GDM1 (cell line): ENCODE data around the gene HNRNPM.

Source experiments
- DNase-seq: peaks from one replicate; lab custom pipeline; 2025; lab: John Stamatoyannopoulos, UW

HNRNPM gene

DNA sequence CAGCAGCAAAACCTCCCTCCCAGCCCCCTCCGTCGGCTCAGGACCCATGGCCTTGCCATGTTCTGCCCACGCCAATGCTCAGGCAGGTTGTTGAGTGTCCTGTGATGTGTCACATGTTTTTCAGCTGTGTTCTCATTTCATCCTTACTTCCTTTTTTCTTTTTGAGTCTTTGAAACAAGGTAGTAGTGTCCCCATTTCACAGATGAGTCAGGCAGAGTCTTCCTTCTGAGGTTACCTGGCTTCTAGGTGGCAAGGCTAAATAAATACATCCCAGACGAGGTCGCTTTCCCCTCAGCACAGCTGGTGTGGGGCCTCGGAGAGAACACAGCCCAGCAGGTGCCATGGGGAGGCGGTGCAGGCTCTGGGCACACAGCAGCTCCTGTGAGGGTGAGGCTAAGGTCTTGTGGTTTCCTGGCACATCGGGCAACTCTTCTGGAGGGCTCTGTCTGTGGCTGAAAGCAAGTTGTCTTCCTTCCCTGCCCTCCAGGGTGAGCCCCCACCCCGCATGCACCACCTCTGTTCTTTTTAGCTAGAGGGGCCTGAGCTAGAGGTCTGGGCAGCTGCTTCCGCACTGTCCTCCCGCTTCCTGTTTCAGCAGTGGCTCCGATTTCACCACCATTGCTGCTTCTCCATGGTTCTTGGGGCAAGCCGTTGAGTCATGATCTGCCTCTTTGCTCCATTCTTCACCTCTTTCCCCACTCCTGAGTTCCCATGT lies 42.5 kb downstream of the HNRNPM start:
- peak; percentile 94 for DNase-seq

DNA sequence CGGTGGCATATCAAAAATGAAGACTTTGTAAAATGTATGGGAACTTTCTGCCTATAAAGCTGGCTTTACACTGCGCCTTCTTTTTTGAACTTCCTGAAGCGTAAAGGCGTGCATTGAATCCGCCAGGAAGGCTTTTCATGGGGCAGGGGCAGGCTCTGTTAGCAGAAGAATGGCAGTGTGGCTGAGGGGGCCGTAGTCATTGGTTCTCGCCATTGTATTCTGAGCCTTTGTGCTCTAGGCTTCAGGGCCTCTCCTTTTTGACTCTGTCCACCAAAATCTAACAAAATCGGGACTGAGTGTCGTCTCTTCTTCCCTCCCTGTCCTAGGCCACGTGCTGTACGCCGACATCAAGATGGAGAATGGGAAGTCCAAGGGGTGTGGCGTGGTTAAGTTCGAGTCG lies 43.6 kb downstream of the HNRNPM start:
- no peak for DNase-seq

DNA sequence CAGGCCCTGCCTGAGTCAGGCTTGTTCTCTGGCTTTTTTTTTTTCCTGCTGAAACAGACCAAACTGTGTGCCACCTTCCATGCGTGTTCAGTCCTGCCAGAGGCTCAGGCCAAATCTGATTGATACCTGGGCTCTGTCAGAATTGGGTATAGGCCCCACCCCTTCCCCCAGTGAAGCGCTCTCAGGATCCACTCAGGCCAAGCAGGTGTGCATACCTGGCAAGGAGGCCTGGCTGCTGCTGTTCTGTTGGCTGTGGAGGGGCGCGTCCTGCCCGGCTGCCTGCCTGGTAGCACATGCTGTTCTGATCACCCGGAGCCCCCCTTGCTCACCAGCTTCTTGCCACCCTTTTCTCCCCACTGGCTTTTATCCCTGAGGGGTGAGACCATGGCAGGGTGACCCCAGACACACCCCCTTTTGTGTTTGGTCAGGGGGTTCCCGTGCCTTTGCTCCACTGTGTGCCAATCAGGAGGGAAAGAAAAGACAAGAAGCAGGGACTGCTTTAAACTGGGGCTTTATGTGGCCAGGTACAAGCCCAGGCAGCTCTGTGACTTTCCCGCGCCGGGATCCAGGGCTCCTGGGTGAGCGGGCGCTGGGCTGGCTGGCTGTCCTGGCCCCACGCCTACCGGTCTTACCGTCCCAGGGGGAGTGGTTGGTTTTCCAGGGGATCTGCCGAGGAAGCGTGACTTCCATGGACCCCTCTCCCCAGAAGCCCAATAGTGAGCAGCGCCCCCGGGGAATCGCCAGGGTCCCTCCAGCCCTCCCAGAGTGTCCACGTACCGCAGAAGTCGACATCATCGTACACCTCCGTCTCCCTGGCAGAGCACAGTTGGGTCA lies 45.0 kb downstream of the HNRNPM start:
- no peak for DNase-seq

DNA sequence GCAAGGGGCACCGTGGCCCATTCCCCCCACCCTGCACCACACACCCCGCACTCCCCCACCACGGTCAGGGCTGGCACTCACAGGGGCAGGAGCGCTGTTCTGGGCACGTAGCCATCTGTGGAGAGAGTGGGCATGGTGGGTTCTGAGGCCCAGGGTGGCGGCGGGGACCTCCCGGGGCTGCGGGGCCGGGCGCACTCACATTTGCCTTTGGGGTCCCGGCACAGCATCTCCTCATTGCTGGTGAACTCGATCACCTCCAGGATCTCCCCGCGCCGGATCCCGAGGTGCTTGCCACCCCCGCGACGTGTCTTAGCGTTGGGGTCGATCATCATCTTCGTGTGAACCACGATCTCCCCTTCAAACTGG lies 45.6 kb downstream of the HNRNPM start:
- no peak for DNase-seq

DNA sequence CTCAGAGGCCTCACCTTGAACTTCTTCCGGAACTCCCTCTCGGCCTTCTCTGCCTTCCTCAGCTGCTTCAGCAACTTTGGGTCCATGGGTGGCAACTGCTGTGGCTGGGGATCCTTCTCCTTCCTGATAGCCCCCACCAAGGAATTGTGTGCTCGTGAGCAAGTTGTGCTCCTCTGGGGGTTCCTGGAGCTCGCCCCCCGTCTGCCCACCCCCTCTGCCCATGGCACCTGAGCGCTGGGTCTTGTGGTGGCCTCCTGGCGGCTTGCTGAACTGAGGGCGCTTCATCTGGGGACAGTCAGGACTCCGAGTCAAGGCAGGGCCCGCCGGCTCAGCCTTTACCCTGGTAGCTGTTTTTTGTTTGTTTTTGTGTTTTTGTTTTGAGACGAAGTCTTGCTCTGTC lies 46.1 kb downstream of the HNRNPM start:
- DNase-seq, result no peak

DNA sequence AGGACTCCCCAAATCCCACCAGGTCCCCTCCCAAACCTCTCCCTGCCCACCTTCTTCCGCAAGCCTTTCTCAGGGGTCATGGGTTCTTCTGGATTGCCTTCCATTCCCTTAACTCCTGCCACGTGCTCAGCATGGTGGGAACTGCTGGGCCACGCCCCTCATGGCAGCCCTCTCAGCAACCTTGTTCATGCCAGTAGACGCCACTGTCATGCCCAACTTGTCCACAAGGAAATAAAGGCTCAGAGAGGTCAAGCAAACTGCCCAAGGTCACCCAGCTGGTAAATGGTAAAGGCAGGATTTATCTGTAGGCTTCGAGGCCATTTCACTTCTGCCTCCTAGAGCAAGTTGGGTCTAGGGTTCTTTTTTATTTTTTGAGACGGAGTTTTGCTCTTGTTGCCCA lies 46.8 kb downstream of the HNRNPM start:
- no peak for DNase-seq

DNA sequence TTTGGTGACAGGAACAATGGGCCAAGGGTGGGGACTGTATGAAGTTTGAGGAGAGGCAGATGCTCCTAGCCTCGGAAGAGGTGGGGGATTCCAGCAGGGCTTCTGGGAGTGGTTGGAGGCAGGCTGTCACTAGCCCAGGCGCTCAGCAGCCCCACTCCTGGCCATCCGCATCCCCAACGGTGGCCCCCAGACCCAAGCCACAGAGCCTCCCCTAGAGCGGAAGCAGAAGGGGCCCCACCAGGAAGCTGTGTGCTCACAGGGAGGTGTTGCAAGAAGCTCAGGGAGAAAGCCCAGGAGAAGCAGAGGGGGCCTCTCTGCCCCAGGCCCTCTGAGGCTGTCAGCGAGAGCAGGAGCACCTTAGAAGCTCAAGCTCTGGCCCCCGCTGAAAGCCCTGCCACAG lies 49.4 kb downstream of the HNRNPM start:
- DNase-seq, result peak; percentile 88

DNA sequence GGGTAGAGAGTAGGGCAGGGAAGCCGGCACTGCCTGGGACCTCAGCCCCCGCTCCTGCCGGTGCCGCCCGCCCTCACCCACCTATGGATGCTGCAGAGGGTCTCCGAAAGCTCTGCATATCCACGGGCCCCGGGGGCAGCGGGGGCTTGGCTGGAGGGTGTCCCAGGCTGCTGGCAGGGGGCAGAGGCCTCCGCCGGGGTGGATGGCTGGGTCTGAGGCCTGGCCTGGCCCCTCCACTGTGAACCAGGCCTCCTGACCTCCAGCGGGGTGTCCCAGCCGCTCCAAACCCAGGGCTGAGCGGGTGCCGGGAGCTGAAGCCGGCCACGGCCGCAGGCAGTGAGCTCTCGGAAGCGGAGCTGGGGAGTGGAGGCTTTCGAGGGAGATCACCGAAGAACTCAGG lies 53.5 kb downstream of the HNRNPM start:
- DNase-seq, result no peak

DNA sequence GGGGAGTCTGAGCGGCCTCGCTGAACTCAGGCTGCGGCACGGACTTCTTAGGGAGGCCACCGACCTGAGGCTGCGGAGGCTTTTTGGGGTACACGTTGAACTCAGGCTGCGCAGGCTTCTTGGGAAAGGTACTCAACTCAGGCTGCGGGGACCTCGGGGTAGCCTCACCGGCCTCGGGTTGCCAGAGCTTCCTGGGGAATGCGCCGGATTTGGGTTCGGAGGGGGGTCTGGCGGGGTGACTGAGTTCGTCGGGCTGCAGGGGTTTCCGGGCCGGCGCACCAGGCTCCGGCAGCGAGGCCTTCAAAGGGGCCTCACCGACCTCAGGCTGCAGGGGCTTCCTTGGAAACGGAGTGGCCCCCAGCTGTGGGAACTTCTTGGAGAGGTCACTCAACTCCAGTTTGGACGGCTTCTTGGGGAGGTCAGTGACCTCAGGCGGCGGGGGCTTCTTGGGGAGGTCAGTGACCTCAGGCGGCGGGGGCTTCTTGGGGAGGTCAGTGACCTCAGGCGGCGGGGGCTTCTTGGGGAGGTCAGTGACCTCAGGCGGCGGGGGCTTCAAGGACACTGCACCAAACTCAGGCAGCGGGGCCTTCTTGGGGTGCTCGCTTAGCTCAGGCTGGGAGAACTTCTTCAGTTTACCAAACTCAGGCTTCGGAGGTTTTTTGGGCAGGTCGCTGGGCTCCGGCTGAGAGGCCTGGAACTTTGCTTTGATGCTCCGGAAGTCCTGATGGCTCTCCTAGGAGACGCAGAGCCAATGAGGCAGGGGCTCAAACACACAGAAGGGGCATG lies 54.5 kb downstream of the HNRNPM start:
- DNase-seq, result no peak

DNA sequence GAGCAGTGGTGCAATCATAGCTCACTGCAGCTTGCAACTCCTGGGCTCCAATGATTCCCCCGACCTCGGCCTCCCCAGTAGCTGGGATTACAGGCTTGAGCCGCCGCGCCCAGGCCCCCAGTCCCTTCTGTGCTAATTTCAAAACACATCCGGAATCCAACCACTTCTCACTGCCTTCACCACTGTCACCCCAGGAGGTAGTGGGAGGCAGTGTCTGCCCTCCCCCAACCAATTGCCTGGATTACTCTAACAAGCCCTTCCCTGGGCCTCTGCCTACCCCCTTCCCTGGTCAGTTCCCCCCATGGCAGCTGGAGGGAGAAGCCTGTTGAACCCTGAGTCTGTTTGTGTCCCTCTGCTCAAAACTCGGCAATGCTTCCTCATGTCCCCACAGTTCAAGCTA lies 55.4 kb downstream of the HNRNPM start:
- peak; percentile 56 for DNase-seq

DNA sequence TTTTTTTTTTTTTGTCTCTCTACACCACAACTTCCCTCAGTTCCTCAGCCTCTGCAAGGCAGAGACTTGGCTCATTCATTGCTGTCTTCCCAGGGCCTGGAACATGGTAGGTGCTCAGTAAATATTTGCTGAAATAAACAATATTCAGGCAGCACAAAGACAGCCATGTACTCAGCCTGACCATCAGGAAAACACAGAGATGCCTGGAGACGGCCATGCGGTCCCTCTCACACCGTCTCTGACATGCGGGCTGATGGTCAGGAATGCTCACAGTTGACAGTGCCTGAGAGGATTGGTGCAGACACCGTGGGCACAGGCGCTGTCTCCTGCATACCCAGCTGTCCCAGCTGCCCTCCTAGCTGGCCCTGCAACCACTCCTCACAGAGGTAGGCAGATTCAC lies 56.7 kb downstream of the HNRNPM start:
- DNase-seq, result no peak

DNA sequence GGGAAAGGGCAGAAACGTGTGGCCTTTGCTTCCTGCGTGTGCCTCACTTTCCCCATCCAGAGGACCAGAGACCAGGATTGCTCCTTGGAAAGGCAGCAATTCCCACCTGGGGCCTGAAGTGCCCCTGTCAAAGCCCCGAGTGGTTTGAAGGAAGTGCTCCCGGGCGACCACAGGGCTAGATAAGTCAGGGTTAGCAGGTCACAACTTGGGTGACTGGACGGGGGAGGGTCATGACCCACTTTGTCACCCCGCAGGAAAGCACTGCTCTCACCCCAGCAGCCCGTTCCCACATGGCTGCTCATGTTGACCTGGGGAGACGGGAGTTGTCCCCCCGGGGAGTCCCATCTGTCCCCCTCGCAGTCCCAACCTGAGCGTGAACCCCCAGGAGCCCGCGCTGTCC lies 57.2 kb downstream of the HNRNPM start:
- DNase-seq, result no peak

DNA sequence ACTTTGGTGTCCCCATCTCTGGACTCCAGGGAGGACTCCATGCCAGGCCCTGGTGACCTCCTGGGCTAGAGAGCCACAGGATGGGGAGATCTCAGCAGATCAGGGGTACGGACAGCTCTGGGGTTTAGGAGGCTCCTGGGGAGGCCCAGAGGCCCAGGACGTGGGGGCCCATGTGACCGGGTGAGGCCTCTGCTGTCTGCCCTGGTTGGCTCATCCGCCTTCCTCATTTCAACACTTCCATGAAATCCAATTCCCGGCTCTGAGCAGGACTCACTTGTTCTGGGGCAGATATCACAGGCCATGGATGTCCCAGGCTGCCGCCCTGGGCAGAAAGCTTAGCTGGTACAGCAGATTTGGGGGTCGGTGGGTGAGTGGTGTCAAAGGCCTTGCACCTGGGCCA lies 58.7 kb downstream of the HNRNPM start:
- no peak for DNase-seq

DNA sequence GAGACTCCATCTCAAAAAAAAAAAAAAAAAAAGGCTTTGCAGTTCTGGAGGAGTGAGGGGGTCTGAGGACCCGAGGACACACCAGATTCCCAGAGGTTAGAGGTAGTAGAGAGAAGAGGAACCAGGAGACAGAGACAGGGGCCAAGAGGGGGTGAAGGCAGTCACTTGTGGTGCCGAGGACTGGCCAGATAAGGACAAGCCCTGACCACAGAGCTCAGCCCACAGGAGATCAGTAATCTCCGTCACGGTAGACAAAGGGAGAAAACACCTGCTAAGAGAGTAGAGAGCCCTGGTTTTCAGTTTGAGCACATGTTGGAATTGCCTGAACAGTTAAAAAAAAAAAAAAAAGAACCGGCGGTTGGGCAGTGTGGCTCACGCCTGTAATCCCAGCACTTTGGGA lies 59.4 kb downstream of the HNRNPM start:
- DNase-seq, result peak; percentile 29

DNA sequence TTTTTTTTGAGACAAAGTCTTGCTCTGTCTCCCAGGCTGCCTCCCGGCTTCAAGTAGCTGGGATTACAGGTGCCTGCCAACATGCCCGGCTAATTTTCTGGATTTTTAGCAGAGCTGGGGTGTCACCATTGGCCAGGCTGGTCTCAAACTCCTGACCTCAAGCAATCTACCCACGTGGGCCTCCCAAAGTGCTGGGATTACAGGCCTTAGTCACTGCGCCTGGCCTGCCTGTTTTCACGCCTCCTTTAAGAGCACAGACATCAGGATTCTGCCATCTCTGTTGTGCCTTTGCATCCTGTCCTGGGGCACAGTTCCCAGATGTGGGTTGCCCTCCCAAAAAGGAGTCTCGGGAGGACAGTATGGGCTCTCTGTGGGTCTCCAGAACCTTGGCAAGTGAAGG lies 60.1 kb downstream of the HNRNPM start:
- no peak for DNase-seq

DNA sequence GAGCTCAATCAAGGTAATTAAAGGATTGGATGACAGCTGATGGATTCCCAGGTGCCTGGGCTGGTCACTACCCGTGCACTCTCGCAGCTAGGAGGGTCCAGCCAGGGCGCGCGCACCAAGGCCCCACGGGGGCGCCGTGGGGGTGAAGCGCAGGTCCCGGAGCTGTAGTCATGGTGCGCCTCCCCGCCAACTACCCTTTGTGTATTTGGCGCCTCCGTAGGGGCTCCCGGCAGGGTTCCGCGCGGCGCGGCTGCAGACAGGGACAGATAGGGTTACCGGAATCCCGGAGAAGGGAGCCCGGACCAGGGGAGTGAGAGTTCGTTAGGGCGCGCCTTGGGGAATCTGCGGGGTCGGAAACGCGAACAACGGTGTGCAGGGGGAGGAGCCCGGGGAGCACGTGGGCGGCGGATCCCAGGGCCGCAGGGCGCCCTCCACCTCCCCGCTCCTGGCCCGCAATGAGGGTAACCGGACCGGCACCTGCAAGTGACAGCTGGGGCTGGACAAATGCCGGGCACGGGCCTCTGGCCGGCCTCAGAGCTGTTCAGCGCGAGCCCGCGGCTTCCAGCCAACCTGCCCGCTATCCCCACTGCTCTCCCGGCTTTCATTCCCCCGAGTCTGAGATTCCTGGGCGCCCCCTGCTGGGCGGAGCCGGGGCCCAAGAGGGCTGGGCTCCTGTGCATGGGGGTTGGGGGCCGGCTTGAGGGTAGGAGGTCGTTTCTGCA lies 61.1 kb downstream of the HNRNPM start:
- DNase-seq, result peak; percentile 17

DNA sequence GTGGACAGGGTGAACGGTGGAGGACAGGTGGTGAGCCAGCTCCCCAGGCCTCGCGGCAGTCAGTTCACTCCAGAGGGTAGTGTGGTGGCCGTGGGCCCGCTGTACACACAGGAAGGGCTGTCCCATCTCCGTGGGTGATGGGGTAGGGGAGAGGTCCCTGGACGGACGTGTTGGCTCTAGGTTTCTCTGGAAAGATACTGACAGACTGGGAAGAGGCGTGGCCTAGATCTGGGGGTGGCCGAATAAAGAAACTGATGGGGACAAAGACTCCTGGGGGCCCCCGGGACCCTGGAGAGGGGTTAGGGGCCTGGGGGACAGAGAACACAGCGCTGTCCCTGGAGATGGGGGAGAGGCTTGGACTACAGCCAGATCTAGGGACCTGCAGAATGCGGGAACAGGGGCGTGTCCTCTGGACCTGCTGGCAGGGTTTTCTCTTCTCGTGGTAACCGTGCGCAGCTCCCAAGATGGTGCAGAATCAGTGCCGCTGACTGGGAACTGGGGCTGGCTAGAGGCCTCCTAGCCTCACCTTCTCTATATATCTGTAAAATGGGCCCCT lies 61.7 kb downstream of the HNRNPM start:
- no peak for DNase-seq

DNA sequence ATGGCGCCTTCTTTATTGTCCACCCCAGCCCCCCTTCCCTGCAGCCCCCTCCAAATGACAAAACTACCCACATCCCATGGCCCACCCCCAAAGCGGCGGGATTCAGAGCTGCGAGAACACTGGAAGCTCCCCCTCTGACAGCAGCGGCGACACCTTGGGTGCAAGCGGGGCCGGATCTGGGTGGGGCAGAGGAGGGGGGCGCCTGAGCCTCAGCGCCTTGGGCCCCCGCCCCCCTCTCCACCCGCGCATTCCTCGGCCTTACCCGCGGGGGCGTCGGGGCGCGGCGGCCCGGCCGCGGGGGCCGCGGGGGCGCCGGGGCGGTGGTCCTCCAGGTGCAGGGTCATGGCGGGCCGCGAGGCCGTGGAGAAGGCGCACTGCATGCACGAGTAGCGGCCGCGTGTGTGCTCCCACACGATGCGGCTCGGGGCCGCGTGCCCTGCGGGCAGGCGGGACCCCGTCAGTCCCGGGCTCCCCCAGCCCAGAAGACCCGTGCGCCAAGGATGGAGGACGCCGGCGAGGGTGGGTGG lies 65.9 kb downstream of the HNRNPM start:
- DNase-seq, result no peak

DNA sequence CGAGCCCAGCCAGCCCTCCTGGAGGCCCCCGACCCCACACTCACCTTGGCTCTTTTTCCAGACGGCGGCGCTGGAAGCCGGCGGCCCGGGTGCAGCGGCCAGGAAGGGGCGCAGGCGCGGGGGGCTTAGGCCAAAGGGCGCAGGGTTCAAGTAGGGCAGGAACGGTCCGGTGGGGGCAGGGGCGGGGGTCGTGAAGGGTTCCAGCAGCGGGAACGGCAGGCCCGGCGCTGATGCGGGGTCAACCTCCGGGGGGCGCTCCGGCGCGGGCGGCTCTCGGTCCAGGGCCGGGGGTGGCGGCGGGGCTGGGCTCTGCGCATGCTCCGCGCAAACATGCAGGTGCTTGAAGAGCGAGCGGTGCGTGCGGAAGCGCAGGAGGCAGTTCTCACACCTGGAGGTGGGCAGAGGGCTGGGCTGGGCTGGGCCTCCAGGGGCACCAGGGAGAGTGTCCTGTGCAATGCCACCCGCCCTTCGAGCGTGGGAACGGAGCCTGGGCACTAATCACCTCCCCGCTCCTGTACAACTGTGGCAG lies 66.9 kb downstream of the HNRNPM start:
- no peak for DNase-seq

DNA sequence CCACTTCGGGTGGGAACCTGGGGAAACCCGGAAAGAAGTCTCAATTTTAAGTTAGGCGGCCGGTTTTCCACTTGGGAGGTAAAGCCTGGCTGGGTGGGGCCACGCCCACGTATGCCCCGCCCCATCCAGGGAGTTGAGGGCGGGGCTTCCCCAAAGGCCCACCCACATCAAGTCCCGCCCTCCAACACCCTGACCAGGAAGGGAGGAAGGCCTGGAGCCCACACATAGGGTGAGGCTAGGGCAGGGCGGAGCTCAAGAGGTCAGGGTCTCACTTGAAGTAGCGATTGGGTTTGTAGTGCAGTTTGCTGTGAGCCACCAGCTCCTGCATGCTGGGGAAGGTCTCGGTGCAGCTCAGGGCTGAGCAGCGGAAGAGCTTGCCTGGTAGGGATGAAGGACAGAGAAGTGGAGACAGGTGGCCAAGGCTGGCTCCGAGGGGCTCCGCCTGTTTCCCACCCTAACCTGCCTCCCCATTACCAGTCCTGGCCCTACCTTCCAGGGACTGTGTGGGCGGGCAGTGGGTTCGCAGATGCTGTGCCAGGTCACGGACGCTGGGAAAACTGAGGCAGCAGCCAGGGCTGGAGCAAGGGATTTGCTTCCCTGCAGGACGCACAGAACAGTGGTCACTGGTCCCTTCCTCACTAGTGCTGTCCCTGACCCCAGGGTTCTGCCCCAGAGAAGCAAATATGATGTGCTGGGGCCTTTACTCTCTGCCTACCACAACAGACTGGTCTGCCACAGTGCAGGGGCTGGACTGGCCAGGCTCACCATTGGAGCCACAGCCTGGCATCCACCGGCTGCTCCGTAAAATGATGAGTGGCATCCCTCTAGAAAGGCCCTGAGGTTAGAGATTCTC lies 67.6 kb downstream of the HNRNPM start:
- DNase-seq, result no peak
